Measurements from ENCODE around the gene PCSK6. TPM values are rescaled to one million over a fixed set of nuclear protein-coding genes. Genes with fewer than 3 reads are reported as not detected.
A peak's percentile ranks its signal among the peaks of the same experiment; 100 is the strongest.

The PCSK6 gene
- polyA plus RNA-seq, 3 donors = 0.05 to 0.10 TPM; not detected in 1

- no peaks in the 10 kb centered on the region for H3K79me2 ChIP-seq (ENCODE audit: insufficient read depth, low read length)
- H4K20me1 ChIP-seq (ENCODE audit: insufficient read depth, low read length) = no peaks in the 10 kb centered on the region
- H3K4me2 ChIP-seq (replicated peaks; ENCODE audit: extremely low read depth, low read length, poor library complexity, severe bottlenecking) = no peak overlapping the region
- H3K9ac ChIP-seq (ENCODE audit: insufficient read depth, low read length, poor library complexity, severe bottlenecking) = no peak overlapping the region
- TF ChIP-seq, protein P1, sequence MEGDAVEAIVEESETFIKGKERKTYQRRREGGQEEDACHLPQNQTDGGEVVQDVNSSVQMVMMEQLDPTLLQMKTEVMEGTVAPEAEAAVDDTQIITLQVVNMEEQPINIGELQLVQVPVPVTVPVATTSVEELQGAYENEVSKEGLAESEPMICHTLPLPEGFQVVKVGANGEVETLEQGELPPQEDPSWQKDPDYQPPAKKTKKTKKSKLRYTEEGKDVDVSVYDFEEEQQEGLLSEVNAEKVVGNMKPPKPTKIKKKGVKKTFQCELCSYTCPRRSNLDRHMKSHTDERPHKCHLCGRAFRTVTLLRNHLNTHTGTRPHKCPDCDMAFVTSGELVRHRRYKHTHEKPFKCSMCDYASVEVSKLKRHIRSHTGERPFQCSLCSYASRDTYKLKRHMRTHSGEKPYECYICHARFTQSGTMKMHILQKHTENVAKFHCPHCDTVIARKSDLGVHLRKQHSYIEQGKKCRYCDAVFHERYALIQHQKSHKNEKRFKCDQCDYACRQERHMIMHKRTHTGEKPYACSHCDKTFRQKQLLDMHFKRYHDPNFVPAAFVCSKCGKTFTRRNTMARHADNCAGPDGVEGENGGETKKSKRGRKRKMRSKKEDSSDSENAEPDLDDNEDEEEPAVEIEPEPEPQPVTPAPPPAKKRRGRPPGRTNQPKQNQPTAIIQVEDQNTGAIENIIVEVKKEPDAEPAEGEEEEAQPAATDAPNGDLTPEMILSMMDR (IDR thresholded peaks at IDR 0.05) = no peak
- H2AFZ ChIP-seq (ENCODE audit: insufficient read depth, low read depth, low read length, poor library complexity, severe bottlenecking) = no peak overlapping the region
- Mint-ChIP-seq H3K4me3 (no peak overlapping the region), H3K9me3 (peaks cover 0 to 1% (median 0%) of the 10 kb centered on the region in 7 donors), H3K4me1 (no peaks in the 10 kb centered on the region), H3K36me3 (no peaks in the 10 kb centered on the region), H3K27me3 (ENCODE audit: low read depth in 3 of 3) (peaks cover 7 to 31% (median 8%) of the 10 kb centered on the region in 3 donors), H3K27ac (no peak overlapping the region)
- no peak overlapping the region for H3K4me3 ChIP-seq (replicated peaks in 1 of 3; ENCODE audit: low read depth in 2 of 3, low read length in 3 of 3)
- H3K27me3 ChIP-seq (ENCODE audit: control insufficient read depth in 2 of 2, insufficient read depth in 2 of 2, low read length in 2 of 2) = no peaks in the 10 kb centered on the region
- H3K9me3 ChIP-seq (replicated peaks in 1 of 2; ENCODE audit: control insufficient read depth in 1 of 2, insufficient read depth in 1 of 2, low read length in 2 of 2) = no peaks in the 10 kb centered on the region
- no peak overlapping the region for H3K27ac ChIP-seq (ENCODE audit: low read depth in 1 of 2, low read length in 2 of 2)
- WGBS (ENCODE audit: insufficient coverage) = 98% methylated on average over 5 of the region's 5 CpGs
- intact Hi-C loops (cut with micrococcal nuclease) = no loop called here
- no peaks in the 10 kb centered on the region for H3K36me3 ChIP-seq (replicated peaks in 1 of 2; ENCODE audit: control insufficient read depth in 1 of 2, insufficient read depth in 2 of 2, low read length in 2 of 2)
- H3K4me1 ChIP-seq (ENCODE audit: control insufficient read depth in 1 of 2, insufficient read depth in 2 of 2, low read length in 2 of 2) = no peaks in the 10 kb centered on the region
- DNase-seq = no peak
Measured at GRCh38 chr15:101477851-101478362, 11.6 kb downstream of the PCSK6 start.

- Histone ChIP-seq H3K79me2 (ENCODE audit: insufficient read depth, low read length) (no peaks in the 10 kb centered on the region), H4K20me1 (ENCODE audit: insufficient read depth, low read length) (no peaks in the 10 kb centered on the region), H3K4me1 (ENCODE audit: control insufficient read depth in 1 of 2, insufficient read depth in 2 of 2, low read length in 2 of 2) (no peaks in the 10 kb centered on the region), H3K4me3 (replicated peaks in 1 of 3; ENCODE audit: low read depth in 2 of 3, low read length in 3 of 3) (no peak overlapping the region), H3K27me3 (ENCODE audit: control insufficient read depth in 2 of 2, insufficient read depth in 2 of 2, low read length in 2 of 2) (peaks cover 0 to 2% of the 10 kb centered on the region in 2 donors), H3K27ac (ENCODE audit: low read depth in 1 of 2, low read length in 2 of 2) (no peak overlapping the region), H3K4me2 (replicated peaks; ENCODE audit: extremely low read depth, low read length, poor library complexity, severe bottlenecking) (no peak overlapping the region), H3K36me3 (replicated peaks in 1 of 2; ENCODE audit: control insufficient read depth in 1 of 2, insufficient read depth in 2 of 2, low read length in 2 of 2) (no peaks in the 10 kb centered on the region), H3K9ac (ENCODE audit: insufficient read depth, low read length, poor library complexity, severe bottlenecking) (no peak overlapping the region), H3K9me3 (replicated peaks in 1 of 2; ENCODE audit: control insufficient read depth in 1 of 2, insufficient read depth in 1 of 2, low read length in 2 of 2) (no peaks in the 10 kb centered on the region), H2AFZ (ENCODE audit: insufficient read depth, low read depth, low read length, poor library complexity, severe bottlenecking) (no peak overlapping the region)
- Mint-ChIP-seq H3K27ac (peak overlapping the region in 1 of 7 donors; percentile 47), H3K4me1 (no peaks in the 10 kb centered on the region), H3K36me3 (no peaks in the 10 kb centered on the region), H3K9me3 (peaks cover 0 to 1% (median 0%) of the 10 kb centered on the region in 7 donors), H3K4me3 (no peak overlapping the region), H3K27me3 (ENCODE audit: low read depth in 3 of 3) (peaks cover 2 to 30% (median 7%) of the 10 kb centered on the region in 3 donors)
- WGBS (ENCODE audit: insufficient coverage) = 97% methylated on average over 8 of the region's 10 CpGs
- intact Hi-C loops (cut with micrococcal nuclease) = no loop called here
- TF ChIP-seq, protein P1 (IDR thresholded peaks at IDR 0.05) = no peak
- DNase-seq = no peak
Measured at GRCh38 chr15:101476756-101477155, 12.8 kb downstream of the PCSK6 start.

Data from CD14-positive monocyte (primary cell).